CD4-positive, alpha-beta T cell (primary cell): Measurements from ENCODE around the gene MAZ. TPM values are rescaled to one million over a fixed set of nuclear protein-coding genes. Genes with fewer than 3 reads are reported as not detected.

Experiments used
- ATAC-seq: fragments of 200-7000 bp; cut with Tn5 transposase; one replicate; pipeline ENCODE4 v1.10.0; 2022; ENCODE audit warnings: mild to moderate bottlenecking; ENCODE audit not compliant: poor library complexity
- CTCF ChIA-PET: fragments of 350-600 bp; sonication (Branson Sonifier 250); formaldehyde crosslinking; loops from one replicate; lab custom pipeline; 2021; ENCODE audit warnings: antibody characterized with exemption, inconsistent platforms; lab: Charles Lee
- POLR2A ChIA-PET: fragments of 350-600 bp; sonication (Branson Sonifier 250); formaldehyde crosslinking; loops from one replicate; lab custom pipeline; 2021; ENCODE audit warnings: antibody characterized with exemption, inconsistent platforms; lab: Charles Lee
- DNase-seq, 14 experiments: peaks; one replicate each; pipeline ENCODE4 v3.0.0-alpha.2; 2013 to 2020; ENCODE audit warnings: mixed read lengths in 2 of 14
- H3K27ac ChIP-seq, 2 donors: one replicate each; pipeline versions ENCODE4 v1.5.1 to v1.7.0; 2013; ENCODE audit warnings: low read length in 2 of 2, low read depth in 1 of 2, mild to moderate bottlenecking in 1 of 2
- H3K27me3 ChIP-seq, 2 experiments: 1 replicate in 1 of 2; 2 replicates in 1 of 2; pipeline versions ENCODE4 v1.6.1 to v1.7.0; 2013; ENCODE audit warnings: low read length in 2 of 2, control low read depth in 1 of 2, mild to moderate bottlenecking in 1 of 2, moderate library complexity in 1 of 2; ENCODE audit not compliant: insufficient read depth in 2 of 2, control insufficient read depth in 1 of 2
- H3K36me3 ChIP-seq: one replicate; pipeline ENCODE4 v1.6.1; 2013; ENCODE audit warnings: low read length, control low read depth; ENCODE audit not compliant: insufficient read depth
- H3K4me1 ChIP-seq: one replicate; pipeline ENCODE4 v1.6.1; 2013; ENCODE audit warnings: low read length, control low read depth; ENCODE audit not compliant: insufficient read depth
- H3K4me3 ChIP-seq: one replicate; pipeline ENCODE4 v1.5.1; 2013; ENCODE audit warnings: mild to moderate bottlenecking, low read length, moderate library complexity
- H3K9me3 ChIP-seq, 2 experiments: 1 replicate in 1 of 2; 2 replicates in 1 of 2; pipeline versions ENCODE4 v1.6.1 to v1.7.0; 2013; ENCODE audit warnings: low read length in 2 of 2, mild to moderate bottlenecking in 2 of 2, control low read depth in 1 of 2, moderate library complexity in 1 of 2; ENCODE audit not compliant: control insufficient read depth in 1 of 2, insufficient read depth in 1 of 2
- H3K27ac Mint-ChIP-seq: one replicate; pipeline ENCODE4 v1.8.0; 2020; ENCODE audit warnings: mixed read lengths
- H3K27me3 Mint-ChIP-seq: one replicate; pipeline ENCODE4 v1.8.0; 2021; ENCODE audit warnings: mixed read lengths
- H3K36me3 Mint-ChIP-seq: one replicate; pipeline ENCODE4 v1.8.0; 2021; ENCODE audit warnings: low read depth, mixed read lengths
- H3K4me1 Mint-ChIP-seq: one replicate; pipeline ENCODE4 v1.8.0; 2021; ENCODE audit warnings: low read depth, mixed read lengths
- H3K4me3 Mint-ChIP-seq: one replicate; pipeline ENCODE4 v1.8.0; 2020; ENCODE audit warnings: mild to moderate bottlenecking, mixed read lengths
- H3K9me3 Mint-ChIP-seq: one replicate; pipeline ENCODE4 v1.8.0; 2020; ENCODE audit warnings: mixed read lengths
- intact Hi-C, 2 experiments: fragments of 100-400 bp; cut with DNase I in 1 of 2; cut with micrococcal nuclease in 1 of 2; formaldehyde crosslinking; loops; one replicate each; pipeline versions ENCODE4 v1.15.1 to v1.9.0; 2023 to 2025; cut with DNase I, micrococcal nuclease
- total RNA-seq, 174 experiments: library from RNA in 2 of 174; stranded (reverse) in 2 of 174; gene quantifications; one replicate each; pipeline ENCODE4 v1.2.3 and lab custom pipeline; 2021 to 2026
- TF ChIP-seq, protein P1 (sequence below): fragments of 200-600 bp; IDR thresholded peaks from one replicate; pipeline ENCODE4 v1.8.0; 2022; ENCODE audit warnings: antibody characterized with exemption, mild to moderate bottlenecking

The MAZ gene
- total RNA-seq, 2 experiments from 2014 or later = 251 to 253 TPM

DNA sequence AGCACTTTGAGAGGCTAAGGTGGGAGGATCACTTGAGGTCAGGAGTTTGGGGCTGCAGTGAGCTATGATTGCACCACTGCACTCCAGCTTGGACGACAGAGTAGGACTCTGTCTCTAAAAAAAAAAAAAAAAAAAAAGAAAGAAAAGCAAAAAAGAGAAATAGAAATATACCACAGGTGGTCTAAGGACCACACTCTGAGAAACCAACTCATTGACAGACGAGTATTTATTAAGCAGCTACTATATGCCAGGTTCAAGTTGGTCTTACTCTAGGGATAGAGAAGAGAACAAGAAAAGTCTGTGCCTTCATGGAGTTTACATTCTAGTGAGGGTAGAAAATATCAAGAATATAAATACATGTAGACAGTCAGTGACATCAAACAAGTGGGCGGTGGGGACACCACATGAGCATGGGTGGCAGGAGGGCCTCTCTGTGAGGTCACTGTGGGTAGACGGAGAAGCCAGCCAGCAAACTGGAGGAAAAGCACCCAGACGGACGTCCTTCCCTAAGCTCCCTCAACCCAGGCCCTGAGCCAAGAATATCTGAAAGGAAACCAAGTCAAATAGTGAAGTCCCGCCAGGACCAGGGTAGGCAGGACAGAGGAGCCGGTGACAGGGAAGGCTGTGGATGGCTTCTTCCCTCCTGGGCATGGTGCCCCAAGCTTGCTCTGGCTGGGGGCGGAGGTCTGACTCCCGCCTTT lies 52.0 kb downstream of the MAZ start:
- Histone ChIP-seq H3K27ac (no peak overlapping the region), H3K4me3 (no peak overlapping the region), H3K4me1 (peaks cover 23% of the 10 kb centered on the region), H3K36me3 (peaks cover 34% of the 10 kb centered on the region), H3K9me3 (peaks cover 0 to 5% of the 10 kb centered on the region in 2 experiments), H3K27me3 (no peaks in the 10 kb centered on the region)
- ChIA-PET CTCF (interaction anchor here (0.6 to 2.1 kb wide), 3 partner anchors 10 to 69 kb away, joined by 3 to 5 read pairs (median 3); no protein-coding TSS in a partner anchor), POLR2A (no interaction called here)
- intact Hi-C loops = no loop called here
- H3K4me3 Mint-ChIP-seq = peak overlapping the region; percentile 16
- no peak for ATAC-seq
- H3K9me3 Mint-ChIP-seq = no peaks in the 10 kb centered on the region
- H3K4me1 Mint-ChIP-seq = peaks cover 18% of the 10 kb centered on the region
- H3K36me3 Mint-ChIP-seq = peaks cover 48% of the 10 kb centered on the region
- H3K27me3 Mint-ChIP-seq = no peaks in the 10 kb centered on the region
- no peak overlapping the region for H3K27ac Mint-ChIP-seq
- DNase-seq = no peak
- TF ChIP-seq, protein P1, sequence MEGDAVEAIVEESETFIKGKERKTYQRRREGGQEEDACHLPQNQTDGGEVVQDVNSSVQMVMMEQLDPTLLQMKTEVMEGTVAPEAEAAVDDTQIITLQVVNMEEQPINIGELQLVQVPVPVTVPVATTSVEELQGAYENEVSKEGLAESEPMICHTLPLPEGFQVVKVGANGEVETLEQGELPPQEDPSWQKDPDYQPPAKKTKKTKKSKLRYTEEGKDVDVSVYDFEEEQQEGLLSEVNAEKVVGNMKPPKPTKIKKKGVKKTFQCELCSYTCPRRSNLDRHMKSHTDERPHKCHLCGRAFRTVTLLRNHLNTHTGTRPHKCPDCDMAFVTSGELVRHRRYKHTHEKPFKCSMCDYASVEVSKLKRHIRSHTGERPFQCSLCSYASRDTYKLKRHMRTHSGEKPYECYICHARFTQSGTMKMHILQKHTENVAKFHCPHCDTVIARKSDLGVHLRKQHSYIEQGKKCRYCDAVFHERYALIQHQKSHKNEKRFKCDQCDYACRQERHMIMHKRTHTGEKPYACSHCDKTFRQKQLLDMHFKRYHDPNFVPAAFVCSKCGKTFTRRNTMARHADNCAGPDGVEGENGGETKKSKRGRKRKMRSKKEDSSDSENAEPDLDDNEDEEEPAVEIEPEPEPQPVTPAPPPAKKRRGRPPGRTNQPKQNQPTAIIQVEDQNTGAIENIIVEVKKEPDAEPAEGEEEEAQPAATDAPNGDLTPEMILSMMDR = no peak

DNA sequence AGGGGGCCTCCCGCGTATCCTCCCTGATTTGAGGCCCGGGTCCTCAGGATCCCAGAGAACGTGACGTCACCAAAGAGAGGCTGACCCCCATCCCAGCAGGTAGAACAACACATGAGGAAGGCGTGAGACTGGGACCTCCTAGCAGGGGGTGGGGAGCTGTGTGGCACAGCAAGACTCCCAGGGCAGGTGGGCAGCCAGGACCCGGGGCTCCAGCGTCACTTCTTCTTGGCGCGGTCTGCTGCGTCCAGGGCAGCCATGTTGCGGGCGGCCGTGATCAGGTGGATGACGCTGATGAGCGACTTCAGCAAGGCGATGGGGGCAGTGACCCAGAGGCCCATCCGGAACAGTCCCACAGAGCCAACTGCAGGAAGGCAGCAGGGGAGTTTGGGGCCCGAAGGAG lies 52.6 kb downstream of the MAZ start:
- DNase-seq = no peak
- H3K27ac ChIP-seq = no peak overlapping the region
- Mint-ChIP-seq H3K9me3 (no peaks in the 10 kb centered on the region), H3K27me3 (no peaks in the 10 kb centered on the region), H3K27ac (no peak overlapping the region), H3K36me3 (peaks cover 50% of the 10 kb centered on the region), H3K4me3 (no peak overlapping the region), H3K4me1 (peaks cover 22% of the 10 kb centered on the region)
- peaks cover 34% of the 10 kb centered on the region for H3K36me3 ChIP-seq
- intact Hi-C loops = no loop called here
- ATAC-seq = no peak
- peaks cover 0 to 5% of the 10 kb centered on the region in 2 experiments for H3K9me3 ChIP-seq
- POLR2A ChIA-PET = no interaction called here
- H3K27me3 ChIP-seq = no peaks in the 10 kb centered on the region
- CTCF ChIA-PET = interaction anchor here (0.6 kb wide), 1 partner anchor 69 kb away, joined by 3 read pairs; no protein-coding TSS in a partner anchor
- TF ChIP-seq, protein P1 = no peak
- H3K4me1 ChIP-seq = peaks cover 30% of the 10 kb centered on the region
- H3K4me3 ChIP-seq = no peak overlapping the region

DNA sequence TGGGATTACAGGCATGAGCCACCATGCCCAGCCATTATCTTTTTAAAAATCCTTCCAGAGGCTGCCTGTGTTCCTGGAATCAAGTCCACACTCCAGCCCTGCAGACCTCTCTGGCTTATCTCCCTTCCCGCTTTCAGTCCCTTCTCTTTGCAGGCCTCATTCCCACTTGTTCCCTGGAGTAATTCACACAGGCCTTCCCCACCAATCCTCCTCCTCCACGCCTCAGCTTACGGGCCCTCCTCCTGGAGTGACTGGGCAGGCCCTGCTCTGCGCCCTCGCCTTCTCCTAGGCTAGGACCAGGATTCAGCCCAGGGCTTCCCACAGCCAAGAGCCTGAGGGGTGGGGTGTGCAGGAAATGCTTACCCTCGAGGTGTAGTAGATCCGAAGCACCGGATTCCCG lies 53.9 kb downstream of the MAZ start:
- Mint-ChIP-seq H3K27ac (peak overlapping the region; percentile 40), H3K27me3 (no peaks in the 10 kb centered on the region), H3K36me3 (peaks cover 50% of the 10 kb centered on the region), H3K4me1 (peaks cover 22% of the 10 kb centered on the region), H3K4me3 (peak overlapping the region; percentile 95), H3K9me3 (no peaks in the 10 kb centered on the region)
- TF ChIP-seq, protein P1 = no peak
- Histone ChIP-seq H3K4me1 (peaks cover 30% of the 10 kb centered on the region), H3K36me3 (peaks cover 34% of the 10 kb centered on the region), H3K27ac (no peak overlapping the region), H3K27me3 (no peaks in the 10 kb centered on the region), H3K4me3 (no peak overlapping the region), H3K9me3 (peaks cover 0 to 5% of the 10 kb centered on the region in 2 experiments)
- ATAC-seq = no peak
- no peak for DNase-seq
- ChIA-PET CTCF (interaction anchor here (1.0 kb wide), 1 partner anchor 54 kb away, joined by 3 read pairs; the partner anchor contains the start of gene MAZ), POLR2A (no interaction called here)
- intact Hi-C loops = loop anchor here in 1 of 2 experiments (5.0 kb wide), 2 partner anchors 33 to 137 kb away; partner anchors contain the start of genes HIRIP3 and INO80E

Other genes with a start within 250 kb of the MAZ start
- gene SPN, start 143.3 kb upstream of the MAZ start, total RNA-seq = 10 to 100 TPM; 45.7 to 48.3 TPM
- under 1 TPM; 0.19 to 0.45 TPM for gene QPRT, start 127.3 kb upstream of the MAZ start, total RNA-seq
- gene C16orf54, start 60.5 kb upstream of the MAZ start, total RNA-seq = 100 to 1,000 TPM; 250 to 261 TPM
- not detected for gene ZG16, start 28.3 kb upstream of the MAZ start, total RNA-seq
- gene KIF22, start 15.8 kb upstream of the MAZ start, total RNA-seq = 100 to 1,000 TPM in 1 of 2 experiments, 10 to 100 TPM in 1; 99.0 to 101 TPM
- 1 to 10 TPM; 2.2 to 2.3 TPM for gene PRRT2, start 5.7 kb downstream of the MAZ start, total RNA-seq
- 10 to 100 TPM; 20.3 TPM for gene PAGR1, start 9.6 kb downstream of the MAZ start, total RNA-seq
- 100 to 1,000 TPM; 115 to 118 TPM for gene MVP, start 13.9 kb downstream of the MAZ start, total RNA-seq
- 10 to 100 TPM; 25.7 to 27.0 TPM for gene CDIPT, start 56.7 kb downstream of the MAZ start, total RNA-seq
- gene SEZ6L2, start 93.0 kb downstream of the MAZ start, total RNA-seq = not detected
- gene ASPHD1, start 94.0 kb downstream of the MAZ start, total RNA-seq = not detected
- 10 to 100 TPM; 40.0 to 43.8 TPM for gene KCTD13, start 119.7 kb downstream of the MAZ start, total RNA-seq
- 10 to 100 TPM; 56.9 to 63.3 TPM for gene TMEM219, start 155.6 kb downstream of the MAZ start, total RNA-seq
- 10 to 100 TPM; 13.1 to 14.1 TPM for gene TAOK2, start 167.3 kb downstream of the MAZ start, total RNA-seq
- gene HIRIP3, start 189.1 kb downstream of the MAZ start, total RNA-seq = 10 to 100 TPM in 1 of 2 experiments, 1 to 10 TPM in 1; 8.5 to 11.8 TPM
- 10 to 100 TPM; 54.6 to 57.6 TPM for gene INO80E, start 189.7 kb downstream of the MAZ start, total RNA-seq
- gene DOC2A, start 204.5 kb downstream of the MAZ start, total RNA-seq = under 1 TPM; 0.14 TPM
- not detected for gene C16orf92, start 216.7 kb downstream of the MAZ start, total RNA-seq
- gene TLCD3B, start 224.7 kb downstream of the MAZ start, total RNA-seq = not detected